Motor neuron (in vitro differentiated cells): Measurements from ENCODE around the gene PGAM2. TPM values are rescaled to one million over a fixed set of nuclear protein-coding genes. Genes with fewer than 3 reads are reported as not detected.

Source experiments
- ATAC-seq, 8 experiments: fragments of 200-7000 bp; cut with Tn5 transposase; replicated peaks in 6 of 8; 2 replicates each; pipeline ENCODE4 v1.8.0; 2021; ENCODE audit warnings: mild to moderate bottlenecking in 8 of 8, moderate library complexity in 8 of 8
- H3K27ac ChIP-seq, 2 donors: fragments of 250-450 bp; sonication (Bioruptor Pico); 2 replicates each; pipeline ENCODE4 v1.9.0; 2021; ENCODE audit warnings: antibody characterized with exemption in 2 of 2, mild to moderate bottlenecking in 2 of 2, moderate library complexity in 1 of 2
- H3K4me1 ChIP-seq, 2 donors: fragments of 250-450 bp; sonication (Bioruptor Pico); replicated peaks in 1 of 2; 2 replicates each; pipeline ENCODE4 v1.6.1; 2021; ENCODE audit warnings: antibody characterized with exemption in 2 of 2, mild to moderate bottlenecking in 2 of 2, moderate library complexity in 1 of 2
- H3K4me3 ChIP-seq, 5 donors: fragments of 250-450 bp; sonication (Bioruptor Pico); 2 replicates each; pipeline ENCODE4 v1.9.0; 2021; ENCODE audit warnings: antibody characterized with exemption in 5 of 5, mild to moderate bottlenecking in 5 of 5, moderate library complexity in 4 of 5
- WGBS, 10 experiments: fragments of 450-650 bp; shearing (Covaris generic); methylation state at CpG; one replicate each; pipeline ENCODE4 v1.0.0; 2022; 5-methylcytosine and 5-hydroxymethylcytosine counted together
- in situ Hi-C, 9 experiments: fragments of 400-800 bp; cut with MboI; loops; one replicate each; pipeline ENCODE4 v1.15.0; 2021; ENCODE audit warnings: low sequenced_read_pairs in 9 of 9, low pct_unique_long_range_greater_than_20kb in 2 of 9; ENCODE audit not compliant: unreplicated experiment in 9 of 9
- total RNA-seq, 8 experiments: library from RNA; unstranded; fragments of 300-600 nt; gene quantifications; 2 replicates each; pipeline versions ENCODE4 v1.2.3 to v1.2.4, GENCODE V29; 2022

The PGAM2 gene
- total RNA-seq, 8 experiments from 2014 or later, result 0.38 to 2.0 (median 0.99) TPM; not detected in 4

GRCh38 chr7:44100458-44101302 is 35.3 kb upstream of the PGAM2 start:
- peaks cover 12 to 17% of the 10 kb centered on the region in 2 donors for H3K4me1 ChIP-seq
- no peak overlapping the region for H3K27ac ChIP-seq
- peak in 7 of 8 experiments; percentile 5 to 56 (median 42) for ATAC-seq

GRCh38 chr7:44099669-44100068 is 34.3 kb upstream of the PGAM2 start:
- WGBS, 10 experiments, result 38 to 100% (median 62%) methylated on average over 1 to 4 of the region's 4 CpGs; no CpG with 5 or more reads in 1 of the 10 experiments
- in situ Hi-C loops, result no loop called here

More at GRCh38 chr7:44100458-44101302, 35.3 kb upstream of the PGAM2 start:
- in situ Hi-C loops, result no loop called here
- 8 to 64% (median 30%) methylated on average over 1 to 4 of the region's 10 CpGs; no CpG with 5 or more reads in 6 of the 10 experiments for WGBS, 10 experiments
- H3K4me3 ChIP-seq, result no peak overlapping the region

GRCh38 chr7:44098092-44099068 is 33.0 kb upstream of the PGAM2 start:
- WGBS, 10 experiments, result 79 to 100% (median 88%) methylated on average over 1 to 6 of the region's 6 CpGs; no CpG with 5 or more reads in 2 of the 10 experiments
- Histone ChIP-seq H3K4me3 (no peak overlapping the region), H3K4me1 (peaks cover 4% of the 10 kb centered on the region in 2 donors), H3K27ac (no peak overlapping the region)
- ATAC-seq, result no peak
- in situ Hi-C loops, result no loop called here

More at GRCh38 chr7:44099669-44100068, 34.3 kb upstream of the PGAM2 start:
- Histone ChIP-seq H3K4me3 (no peak overlapping the region), H3K27ac (no peak overlapping the region), H3K4me1 (peaks cover 4 to 7% of the 10 kb centered on the region in 2 donors)
- no peak for ATAC-seq

- Histone ChIP-seq H3K4me3 (no peak overlapping the region), H3K27ac (no peak overlapping the region), H3K4me1 (peaks cover 4% of the 10 kb centered on the region in 2 donors)
- in situ Hi-C loops, result no loop called here
- 58 to 100% (median 82%) methylated on average over 1 to 6 of the region's 9 CpGs; no CpG with 5 or more reads in 1 of the 10 experiments for WGBS, 10 experiments
- ATAC-seq, result no peak
Measured at GRCh38 chr7:44097064-44097932, 31.9 kb upstream of the PGAM2 start.

- Histone ChIP-seq H3K4me1 (peaks cover 4% of the 10 kb centered on the region in 2 donors), H3K27ac (no peak overlapping the region), H3K4me3 (no peak overlapping the region)
- WGBS, 10 experiments, result 0 to 80% (median 79%) methylated on average over 1 to 4 of the region's 8 CpGs; no CpG with 5 or more reads in 5 of the 10 experiments
- in situ Hi-C loops, result no loop called here
- peak in 1 of 8 experiments; percentile 7 for ATAC-seq
Measured at GRCh38 chr7:44096326-44096881, 31.0 kb upstream of the PGAM2 start.

- ATAC-seq, result no peak
- in situ Hi-C loops, result no loop called here
- Histone ChIP-seq H3K4me3 (no peak overlapping the region), H3K4me1 (peaks cover 3 to 4% of the 10 kb centered on the region in 2 donors), H3K27ac (no peak overlapping the region)
- no CpG with 5 or more reads among the region's 3 CpGs for WGBS, 10 experiments
Measured at GRCh38 chr7:44095781-44096180, 30.4 kb upstream of the PGAM2 start.

- Histone ChIP-seq H3K4me1 (no peaks in the 10 kb centered on the region), H3K27ac (no peak overlapping the region), H3K4me3 (no peak overlapping the region)
- in situ Hi-C loops, result no loop called here
- WGBS, 10 experiments, result 0 to 80% (median 40%) methylated on average over 1 to 2 of the region's 2 CpGs; no CpG with 5 or more reads in 3 of the 10 experiments
- ATAC-seq, result peak in 1 of 8 experiments; percentile 72
Measured at GRCh38 chr7:44094883-44095592, 29.7 kb upstream of the PGAM2 start.

GRCh38 chr7:44094365-44094764 is 29.0 kb upstream of the PGAM2 start:
- in situ Hi-C loops, result no loop called here
- no peak for ATAC-seq
- WGBS, 10 experiments, result 0 to 83% (median 67%) methylated on average over 1 to 2 of the region's 2 CpGs; no CpG with 5 or more reads in 4 of the 10 experiments
- H3K4me1 ChIP-seq, result no peaks in the 10 kb centered on the region
- H3K4me3 ChIP-seq, result no peak overlapping the region
- H3K27ac ChIP-seq, result no peak overlapping the region

GRCh38 chr7:44093102-44093641 is 27.8 kb upstream of the PGAM2 start:
- no peak overlapping the region for H3K27ac ChIP-seq
- H3K4me1 ChIP-seq, result no peaks in the 10 kb centered on the region
- in situ Hi-C loops, result no loop called here
- no peak for ATAC-seq
- no peak overlapping the region for H3K4me3 ChIP-seq
- WGBS, 10 experiments, result 17 to 87% (median 74%) methylated on average over 1 to 5 of the region's 6 CpGs; no CpG with 5 or more reads in 3 of the 10 experiments

- WGBS, 10 experiments, result 0 to 83% (median 45%) methylated on average over 1 to 8 of the region's 20 CpGs; no CpG with 5 or more reads in 4 of the 10 experiments
- H3K4me3 ChIP-seq, result no peak overlapping the region
- H3K27ac ChIP-seq, result no peak overlapping the region
Measured at GRCh38 chr7:44087911-44088838, 22.8 kb upstream of the PGAM2 start.

More at GRCh38 chr7:44087911-44088838, 22.8 kb upstream of the PGAM2 start:
- in situ Hi-C loops, result no loop called here
- ATAC-seq, result peak in 7 of 8 experiments; percentile 41 to 95 (median 81)
- no peaks in the 10 kb centered on the region for H3K4me1 ChIP-seq
